GM23248 (cell line): ENCODE data around the gene METTL21C. TPM values are rescaled to one million over a fixed set of nuclear protein-coding genes. Genes with fewer than 3 reads are reported as not detected.

Experiments used
- DNase-seq: peaks from one replicate; pipeline ENCODE4 v3.0.0-alpha.2; 2015
- H2AFZ ChIP-seq: fragments of 200-600 bp; sonication (generic); 2 replicates; pipeline ENCODE4 v1.6.1; 2016; ENCODE audit warnings: antibody characterized with exemption
- H3F3A ChIP-seq: fragments of 200-600 bp; sonication (generic); 2 replicates; pipeline ENCODE4 v1.6.1; 2016; ENCODE audit warnings: mild to moderate bottlenecking, antibody characterized with exemption, mixed run types; ENCODE audit not compliant: insufficient read depth
- H3K27ac ChIP-seq: fragments of 200-600 bp; sonication (generic); 2 replicates; pipeline ENCODE4 v1.5.1; 2016; ENCODE audit warnings: mild to moderate bottlenecking
- H3K27me3 ChIP-seq: fragments of 200-600 bp; sonication (generic); replicated peaks from 2 replicates; pipeline ENCODE4 v1.6.1; 2016; ENCODE audit warnings: mild to moderate bottlenecking; ENCODE audit not compliant: insufficient read depth
- H3K36me3 ChIP-seq: fragments of 200-600 bp; sonication (generic); 2 replicates; pipeline ENCODE4 v1.6.1; 2016; ENCODE audit warnings: low read depth, mild to moderate bottlenecking
- H3K4me1 ChIP-seq: fragments of 200-600 bp; sonication (generic); 2 replicates; pipeline ENCODE4 v1.6.1; 2016; ENCODE audit warnings: mild to moderate bottlenecking; ENCODE audit not compliant: insufficient read depth
- H3K4me2 ChIP-seq: fragments of 200-600 bp; sonication (generic); one replicate; pipeline ENCODE4 v1.6.1; 2016; ENCODE audit warnings: mild to moderate bottlenecking; ENCODE audit not compliant: unreplicated experiment
- H3K4me3 ChIP-seq: fragments of 200-600 bp; sonication (generic); 2 replicates; pipeline ENCODE4 v1.5.1; 2016; ENCODE audit warnings: mild to moderate bottlenecking
- H3K79me2 ChIP-seq: fragments of 200-600 bp; sonication (generic); 2 replicates; pipeline ENCODE4 v1.6.1; 2016; ENCODE audit warnings: mild to moderate bottlenecking; ENCODE audit not compliant: insufficient read depth
- H3K9ac ChIP-seq: fragments of 200-600 bp; sonication (generic); 2 replicates; pipeline ENCODE4 v1.6.1; 2016; ENCODE audit warnings: mild to moderate bottlenecking
- H3K9me2 ChIP-seq: fragments of 200-600 bp; sonication (generic); 2 replicates; pipeline ENCODE4 v1.6.1; 2016; ENCODE audit warnings: mixed run types, mild to moderate bottlenecking, moderate library complexity; ENCODE audit not compliant: insufficient read depth
- H3K9me3 ChIP-seq: fragments of 200-600 bp; sonication (generic); one replicate; pipeline ENCODE4 v1.6.1; 2017; ENCODE audit warnings: low read depth
- H4K20me1 ChIP-seq: fragments of 200-600 bp; sonication (generic); 2 replicates; pipeline ENCODE4 v1.6.0; 2016; ENCODE audit not compliant: insufficient read depth
- EZH2 ChIP-seq: fragments of 200-600 bp; sonication (generic); IDR thresholded peaks from 2 replicates; pipeline ENCODE4 v1.6.1; 2018; ENCODE audit warnings: antibody characterized with exemption, mild to moderate bottlenecking; ENCODE audit not compliant: insufficient read depth, poor library complexity, severe bottlenecking
- EZH2phosphoT487 ChIP-seq: fragments of 200-600 bp; sonication (generic); IDR thresholded peaks from 2 replicates; pipeline ENCODE4 v1.6.1; 2018; ENCODE audit warnings: antibody characterized with exemption, moderate library complexity, mild to moderate bottlenecking, low read depth; ENCODE audit not compliant: insufficient read depth
- WGBS, 2 experiments: methylation state at CpG; one replicate each; pipeline ENCODE4 v1.1.6; 2015 to 2017; ENCODE audit warnings: low lambda C conversion rate in 2 of 2, low coverage in 1 of 2; ENCODE audit errors: missing lambda C conversion rate in 2 of 2; 5-methylcytosine and 5-hydroxymethylcytosine counted together
- in situ Hi-C: fragments of 300-500 bp; cut with MboI; formaldehyde crosslinking; loops from 2 replicates; pipeline ENCODE4 v1.15.0; 2020
- polyA plus RNA-seq: library from polyadenylated mRNA; unstranded; fragments of >200 nt; fragmentation: Nextera tagmentation; extraction: Ambion mirVana; gene quantifications from 2 replicates; pipeline ENCODE4 v1.2.1, GENCODE V29; 2016
- total RNA-seq: library from RNA; depleted of rRNA; stranded (reverse); fragments of >200 nt; shearing (Covaris generic); gene quantifications from 2 replicates; pipeline ENCODE4 v1.2.3, GENCODE V29; 2014

METTL21C gene
- total and polyA plus RNA-seq, 2 experiments from 2014 or later = not detected

DNA sequence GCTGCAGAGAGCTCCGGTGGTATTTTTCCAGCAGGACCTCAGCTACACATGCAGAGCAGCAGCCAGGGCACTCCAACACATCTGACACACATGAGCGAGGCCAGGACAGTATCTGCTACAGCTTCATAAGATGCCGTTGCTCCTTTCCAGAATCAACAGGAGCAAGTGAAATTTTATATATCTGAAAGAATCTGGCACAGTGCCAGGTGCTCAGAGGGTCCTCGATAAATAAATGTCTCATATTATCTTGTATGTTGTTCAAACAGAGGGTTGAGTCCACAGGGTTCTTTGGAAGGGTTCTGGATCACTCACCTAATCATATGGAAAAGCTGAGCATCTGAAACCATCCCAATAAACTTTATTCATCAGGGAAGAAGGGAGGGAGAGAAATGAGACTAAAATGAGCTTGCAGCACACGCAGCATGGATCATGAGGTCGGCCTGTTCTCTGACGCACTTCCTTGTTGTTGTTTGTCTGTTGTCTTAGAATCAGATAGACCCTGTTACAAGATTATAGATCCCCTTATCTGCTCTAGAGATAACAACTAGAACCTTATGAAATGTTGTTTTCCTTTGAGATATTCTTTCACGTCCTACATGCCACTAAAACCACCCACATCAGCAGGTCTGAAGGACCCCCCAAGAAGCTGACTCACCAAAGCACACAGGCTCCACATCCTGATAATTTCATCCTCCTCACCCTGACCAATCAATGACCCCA lies 3.2 kb upstream of the METTL21C start:
- no peaks in the 10 kb centered on the region for H3K36me3 ChIP-seq
- H3K9me2 ChIP-seq = no peaks in the 10 kb centered on the region
- in situ Hi-C loops = no loop called here
- no peak overlapping the region for H2AFZ ChIP-seq
- no peak overlapping the region for H3K4me3 ChIP-seq
- no peaks in the 10 kb centered on the region for H4K20me1 ChIP-seq
- H3F3A ChIP-seq = no peaks in the 10 kb centered on the region
- H3K9me3 ChIP-seq = no peaks in the 10 kb centered on the region
- TF ChIP-seq EZH2phosphoT487 (no peak), EZH2 (no peak)
- no peak overlapping the region for H3K9ac ChIP-seq
- H3K79me2 ChIP-seq = no peaks in the 10 kb centered on the region
- H3K4me1 ChIP-seq = peaks cover 25% of the 10 kb centered on the region
- 55 to 56% methylated on average over 8 of the region's 8 CpGs for WGBS, 2 experiments
- peaks cover 12% of the 10 kb centered on the region; the same call in 1 of the 2 replicates for H3K27me3 ChIP-seq
- no peak for DNase-seq
- H3K4me2 ChIP-seq = no peak overlapping the region
- no peak overlapping the region for H3K27ac ChIP-seq

DNA sequence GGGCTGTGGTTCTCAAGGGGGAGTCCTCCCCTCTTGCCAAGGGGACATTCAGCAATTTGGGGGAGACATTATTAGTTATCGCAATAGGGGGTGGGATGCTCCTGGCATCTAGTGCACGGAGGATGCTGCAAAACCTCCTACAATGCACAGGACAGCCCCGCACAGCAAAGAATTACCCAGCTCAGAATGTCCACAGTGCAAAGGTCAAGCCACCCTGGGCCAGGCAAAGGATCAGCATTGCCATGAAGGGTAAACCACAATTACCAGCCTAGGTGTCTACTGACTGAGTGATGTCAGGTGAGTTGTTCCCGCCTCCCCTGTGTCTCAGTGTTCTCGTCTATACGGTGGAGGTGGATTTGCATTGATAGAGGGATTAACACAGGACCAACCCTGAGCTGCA lies 2.4 kb upstream of the METTL21C start:
- whole genome bisulfite sequencing, 2 experiments = 87 to 88% methylated on average over 6 of the region's 6 CpGs
- no peaks in the 10 kb centered on the region for H3F3A ChIP-seq
- H2AFZ ChIP-seq = no peak overlapping the region
- no peaks in the 10 kb centered on the region for H3K9me2 ChIP-seq
- peaks cover 25% of the 10 kb centered on the region for H3K4me1 ChIP-seq
- H3K79me2 ChIP-seq = no peaks in the 10 kb centered on the region
- no peaks in the 10 kb centered on the region for H3K36me3 ChIP-seq
- H3K4me2 ChIP-seq = no peak overlapping the region
- no peak for DNase-seq
- no peak overlapping the region for H3K4me3 ChIP-seq
- H3K9me3 ChIP-seq = no peaks in the 10 kb centered on the region
- H3K27me3 ChIP-seq = peaks cover 12% of the 10 kb centered on the region; the same call in 1 of the 2 replicates
- in situ Hi-C loops = no loop called here
- no peak overlapping the region for H3K27ac ChIP-seq
- no peaks in the 10 kb centered on the region for H4K20me1 ChIP-seq
- TF ChIP-seq EZH2 (no peak), EZH2phosphoT487 (no peak)
- no peak overlapping the region for H3K9ac ChIP-seq

DNA sequence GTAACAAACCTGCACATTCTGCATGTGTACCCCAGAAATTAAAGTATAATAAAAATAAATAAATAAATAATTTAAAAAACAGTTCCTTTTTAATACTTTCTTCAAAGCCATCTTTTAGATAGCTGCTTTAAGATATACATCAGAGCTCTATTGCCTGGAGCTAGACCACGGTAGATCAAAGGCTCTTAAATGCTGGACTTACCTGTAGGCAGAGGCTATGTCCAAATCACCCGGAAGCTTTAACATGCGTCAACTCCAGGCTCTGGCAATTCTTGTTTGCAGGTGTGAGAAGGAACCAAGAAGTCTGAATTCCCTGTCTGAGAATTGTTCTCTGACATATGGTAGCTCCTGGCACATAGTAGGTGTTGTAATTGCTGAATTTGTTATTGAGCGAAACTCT lies 1.6 kb upstream of the METTL21C start:
- Histone ChIP-seq H3K9me3 (no peaks in the 10 kb centered on the region), H3K9ac (no peak overlapping the region), H3K36me3 (no peaks in the 10 kb centered on the region), H3K4me2 (no peak overlapping the region), H3K27ac (no peak overlapping the region), H3K79me2 (no peaks in the 10 kb centered on the region), H3F3A (no peaks in the 10 kb centered on the region), H4K20me1 (no peaks in the 10 kb centered on the region), H3K27me3 (peaks cover 12% of the 10 kb centered on the region; the same call in 1 of the 2 replicates), H3K9me2 (no peaks in the 10 kb centered on the region), H2AFZ (no peak overlapping the region), H3K4me1 (peaks cover 25% of the 10 kb centered on the region), H3K4me3 (no peak overlapping the region)
- in situ Hi-C loops = no loop called here
- WGBS, 2 experiments = 80 to 85% methylated on average over 4 of the region's 4 CpGs
- TF ChIP-seq EZH2 (no peak), EZH2phosphoT487 (no peak)
- DNase-seq = no peak

DNA sequence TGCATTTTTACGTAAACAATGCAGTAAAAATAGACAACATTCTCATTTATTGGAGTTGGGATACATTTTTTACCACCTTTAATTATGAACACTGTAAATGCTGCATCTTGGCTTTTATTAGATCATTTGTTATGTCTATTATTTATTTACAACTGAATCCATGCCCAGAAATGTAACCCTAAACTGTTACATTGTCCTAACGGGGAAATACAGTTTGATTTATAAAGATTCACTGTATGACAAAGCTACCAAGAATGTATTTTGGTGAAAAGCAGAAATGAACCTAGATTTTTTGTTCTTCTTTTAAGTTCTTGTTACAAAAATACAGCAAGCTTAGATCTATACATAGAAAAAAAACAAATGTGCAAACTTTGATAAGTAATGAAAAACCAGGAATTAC lies 1.1 kb downstream of the METTL21C start:
- Histone ChIP-seq H3F3A (no peaks in the 10 kb centered on the region), H3K79me2 (no peaks in the 10 kb centered on the region), H3K27ac (no peak overlapping the region), H3K4me2 (no peak overlapping the region), H3K4me1 (peaks cover 10% of the 10 kb centered on the region; the same call in 1 of the 2 replicates), H4K20me1 (no peaks in the 10 kb centered on the region), H3K9me2 (no peaks in the 10 kb centered on the region), H3K27me3 (peaks cover 12% of the 10 kb centered on the region; the same call in 1 of the 2 replicates), H2AFZ (no peak overlapping the region), H3K9ac (no peak overlapping the region), H3K36me3 (no peaks in the 10 kb centered on the region), H3K9me3 (no peaks in the 10 kb centered on the region), H3K4me3 (no peak overlapping the region)
- DNase-seq = peak; percentile 44
- TF ChIP-seq EZH2phosphoT487 (no peak), EZH2 (no peak)
- WGBS, 2 experiments = 4 to 9% methylated on average over 2 of the region's 2 CpGs
- in situ Hi-C loops = no loop called here
